A673 (cell line): ENCODE results near the gene ITM2C. TPM values are rescaled to one million over a fixed set of nuclear protein-coding genes. Genes with fewer than 3 reads are reported as not detected.

Experiments
- BruUV-seq: library from RNA; stranded (reverse); fragments of 400-500 nt; replicated peaks from 2 replicates; lab custom pipeline; 2021; lab: Mats Ljungman, UMichigan
- CTCF ChIA-PET: fragments of 300-600 bp; sonication (Branson Sonifier 250); formaldehyde crosslinking; loops from one replicate; lab custom pipeline; 2022; ENCODE audit warnings: antibody characterized with exemption; lab: Charles Lee
- POLR2A ChIA-PET: fragments of 300-600 bp; sonication (Branson Sonifier 250); formaldehyde crosslinking; loops from one replicate; lab custom pipeline; 2022; ENCODE audit warnings: antibody characterized with exemption; ENCODE audit not compliant: low non-redundant PET; lab: Charles Lee
- DNase-seq: peaks from one replicate; pipeline ENCODE4 v3.0.0-alpha.2; 2015; ENCODE audit warnings: low spot score
- H3K27ac ChIP-seq: fragments of 200-600 bp; sonication (generic); 2 replicates; pipeline ENCODE4 v1.5.1; 2016; ENCODE audit warnings: mixed run types, low read depth, mild to moderate bottlenecking, mixed read lengths, antibody characterized with exemption, low read length; ENCODE audit not compliant: poor library complexity, severe bottlenecking
- H3K27me3 ChIP-seq: fragments of 200-600 bp; sonication (generic); replicated peaks from 2 replicates; pipeline ENCODE4 v1.6.1; 2017; ENCODE audit warnings: mixed run types, low read depth, mild to moderate bottlenecking, mixed read lengths, antibody characterized with exemption, low read length; ENCODE audit not compliant: insufficient read depth, poor library complexity
- H3K36me3 ChIP-seq: fragments of 200-600 bp; sonication (generic); 2 replicates; pipeline ENCODE4 v1.6.1; 2016; ENCODE audit warnings: mixed run types, mild to moderate bottlenecking, mixed read lengths, antibody characterized with exemption, low read length; ENCODE audit not compliant: insufficient read depth, poor library complexity, severe bottlenecking
- H3K4me1 ChIP-seq: fragments of 200-600 bp; sonication (generic); 2 replicates; pipeline ENCODE4 v1.6.1; 2017; ENCODE audit warnings: mixed run types, mild to moderate bottlenecking, mixed read lengths, antibody characterized with exemption, low read length; ENCODE audit not compliant: insufficient read depth, poor library complexity, severe bottlenecking
- H3K4me3 ChIP-seq: fragments of 200-600 bp; sonication (generic); 2 replicates; pipeline ENCODE4 v1.5.1; 2016; ENCODE audit warnings: low read depth, mixed run types, mild to moderate bottlenecking, mixed read lengths, low read length; ENCODE audit not compliant: poor library complexity, severe bottlenecking
- H3K9me3 ChIP-seq: fragments of 200-600 bp; sonication (generic); 2 replicates; pipeline ENCODE4 v1.6.1; 2016; ENCODE audit warnings: mixed run types, low read depth, mild to moderate bottlenecking, mixed read lengths, antibody characterized with exemption, low read length; ENCODE audit not compliant: poor library complexity, severe bottlenecking
- CTCF ChIP-seq: fragments of 300-800, 200-600 bp; sonication (generic); conservative IDR thresholded peaks from 2 replicates; pipeline ENCODE4 v1.5.1; 2017; ENCODE audit warnings: low read depth, mild to moderate bottlenecking, antibody characterized with exemption, low read length, moderate library complexity, mixed read lengths
- EZH2 ChIP-seq: fragments of 200-600 bp; sonication (generic); IDR thresholded peaks from 2 replicates; pipeline ENCODE4 v1.6.1; 2017; ENCODE audit warnings: borderline replicate concordance, low read depth, mild to moderate bottlenecking, mixed read lengths, antibody characterized with exemption, low read length; ENCODE audit not compliant: poor library complexity, severe bottlenecking
- intact Hi-C: fragments of 100-400 bp; cut with micrococcal nuclease; formaldehyde crosslinking; loops from one replicate; pipeline ENCODE4 v1.10.0; 2022; ENCODE audit not compliant: unreplicated experiment
- total RNA-seq: library from RNA; stranded (reverse); gene quantifications from 2 replicates; pipeline ENCODE4 v1.2.3, GENCODE V29; 2021

Gene ITM2C
- total RNA-seq, 1 experiment from 2014 or later: 283 TPM

DNA sequence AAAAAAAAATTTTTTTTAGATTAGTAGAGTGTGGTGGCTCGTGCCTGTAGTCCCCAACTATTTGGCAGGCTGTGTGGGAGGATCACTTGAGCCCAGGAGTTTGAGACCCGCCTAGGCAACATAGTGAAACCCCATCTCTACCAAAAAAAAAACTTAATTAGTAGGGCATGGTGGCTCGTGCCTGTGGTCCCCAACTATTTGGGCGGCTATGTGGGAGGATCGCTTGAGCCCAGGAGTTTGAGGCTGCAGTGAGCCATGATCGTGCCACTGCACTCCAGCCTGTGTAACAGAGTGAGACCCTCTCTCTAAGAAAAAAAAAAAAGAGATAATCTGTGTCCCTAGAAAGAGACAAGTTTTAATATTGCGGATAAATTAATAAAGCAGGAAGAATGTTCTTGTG is 51.5 kb downstream of the ITM2C start:
- H3K4me3 ChIP-seq: no peak overlapping the region
- H3K27me3 ChIP-seq: no peaks in the 10 kb centered on the region
- no peak overlapping the region for H3K27ac ChIP-seq
- ChIA-PET POLR2A (no interaction called here), CTCF (no interaction called here)
- no TSS peak for BruUV-seq
- DNase-seq: no peak
- intact Hi-C loops: no loop called here
- TF ChIP-seq EZH2 (no peak), CTCF (no peak)
- H3K36me3 ChIP-seq: no peaks in the 10 kb centered on the region
- no peaks in the 10 kb centered on the region for H3K9me3 ChIP-seq
- no peaks in the 10 kb centered on the region for H3K4me1 ChIP-seq

DNA sequence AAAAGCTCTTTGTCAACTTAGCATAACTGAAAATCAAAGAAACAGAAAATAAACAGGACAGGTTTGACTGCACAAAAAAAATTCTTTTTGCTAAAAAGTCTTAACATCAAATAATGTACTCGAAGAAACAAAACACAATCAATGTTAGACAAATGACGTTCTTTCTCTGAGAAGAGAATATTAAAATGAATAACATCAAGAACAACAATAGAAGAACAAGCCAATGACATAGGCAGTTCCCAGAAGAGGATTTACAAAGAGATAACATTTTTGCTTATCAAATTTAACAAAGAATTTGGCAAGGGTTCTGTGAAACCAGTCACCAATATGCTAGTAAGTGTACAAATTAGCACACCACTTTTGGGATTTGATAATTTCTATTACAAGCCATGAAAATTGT is 54.5 kb downstream of the ITM2C start:
- CTCF ChIA-PET: no interaction called here
- POLR2A ChIA-PET: no interaction called here
- TF ChIP-seq CTCF: no peak
- Histone ChIP-seq H3K27me3 (no peaks in the 10 kb centered on the region), H3K9me3 (no peaks in the 10 kb centered on the region), H3K36me3 (no peaks in the 10 kb centered on the region), H3K4me3 (no peak overlapping the region), H3K4me1 (no peaks in the 10 kb centered on the region), H3K27ac (no peak overlapping the region)
- intact Hi-C loops: no loop called here
- BruUV-seq: no TSS peak
- DNase-seq: no peak

GRCh38 chr2:230919681-230920080 is 54.9 kb downstream of the ITM2C start:
- POLR2A ChIA-PET: no interaction called here
- no peaks in the 10 kb centered on the region for H3K4me1 ChIP-seq
- BruUV-seq: no TSS peak
- CTCF ChIA-PET: no interaction called here
- no peaks in the 10 kb centered on the region for H3K36me3 ChIP-seq
- intact Hi-C loops: no loop called here
- no peaks in the 10 kb centered on the region for H3K27me3 ChIP-seq
- DNase-seq: no peak
- H3K4me3 ChIP-seq: no peak overlapping the region
- no peaks in the 10 kb centered on the region for H3K9me3 ChIP-seq
- TF ChIP-seq CTCF (no peak), EZH2 (no peak)
- no peak overlapping the region for H3K27ac ChIP-seq
